Urinary bladder (tissue), 4 donors: ENCODE data around the gene PRDM15. TPM values are rescaled to one million over a fixed set of nuclear protein-coding genes. Genes with fewer than 3 reads are reported as not detected.

ENCODE experiments used
- DNase-seq: peaks from one replicate; pipeline ENCODE4 v3.0.0-alpha.2; 2015; ENCODE audit errors: extremely low spot score
- H3K27ac ChIP-seq: one replicate; pipeline ENCODE4 v1.5.1; 2013; ENCODE audit warnings: low read depth, mild to moderate bottlenecking, moderate library complexity
- H3K36me3 ChIP-seq: one replicate; pipeline ENCODE4 v1.6.1; 2013; ENCODE audit warnings: mild to moderate bottlenecking, moderate library complexity; ENCODE audit not compliant: insufficient read depth
- H3K4me1 ChIP-seq: one replicate; pipeline ENCODE4 v1.6.1; 2013; ENCODE audit warnings: mild to moderate bottlenecking, moderate library complexity; ENCODE audit not compliant: insufficient read depth
- H3K4me3 ChIP-seq: one replicate; pipeline ENCODE4 v1.5.1; 2013; ENCODE audit warnings: low read depth, low read length
- WGBS: extraction: QIAGEN DNeasy Blood & Tissue Kit; methylation state at CpG from one replicate; pipeline ENCODE4 v1.1.7; 2013; 5-methylcytosine and 5-hydroxymethylcytosine counted together
- polyA plus RNA-seq: library from polyadenylated mRNA; stranded (reverse); fragments of 200-250 nt; gene quantifications from one replicate; pipeline ENCODE4 v1.2.3, GENCODE V29; 2013
- total RNA-seq: library from RNA; depleted of rRNA; stranded (reverse); fragments of >200 nt; gene quantifications from one replicate; pipeline ENCODE4 v1.2.3, GENCODE V29; 2014
- donor health status: healthy with polysubstance abuse.
- donor health status: healthy.

Gene PRDM15
- total and polyA plus RNA-seq, 2 donors: 3.2 to 4.5 TPM

DNA sequence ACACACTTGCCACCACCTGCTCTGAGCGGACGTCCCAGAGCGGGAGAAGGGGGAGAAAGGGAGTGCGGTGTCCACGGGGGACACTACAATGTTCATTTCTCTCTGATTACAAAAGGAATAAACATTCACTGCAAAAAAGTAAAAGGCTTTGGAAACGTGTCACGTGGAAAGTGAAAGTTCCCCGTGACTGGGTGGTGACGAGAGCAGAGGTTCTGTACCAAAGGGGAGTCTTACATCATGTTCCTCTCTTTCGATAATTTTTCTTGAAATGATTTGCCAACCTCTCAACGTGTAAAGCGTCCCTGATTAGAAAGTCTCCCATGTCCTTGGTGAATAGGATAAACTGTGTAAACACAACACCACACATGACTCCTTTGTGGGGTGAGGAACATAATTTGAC, 22.0 kb upstream of the PRDM15 start:
- 83% methylated on average over 12 of the region's 12 CpGs for WGBS
- no peaks in the 10 kb centered on the region for H3K4me1 ChIP-seq
- no peaks in the 10 kb centered on the region for H3K36me3 ChIP-seq
- no peak overlapping the region for H3K27ac ChIP-seq
- H3K4me3 ChIP-seq: no peak overlapping the region
- no peak for DNase-seq

DNA sequence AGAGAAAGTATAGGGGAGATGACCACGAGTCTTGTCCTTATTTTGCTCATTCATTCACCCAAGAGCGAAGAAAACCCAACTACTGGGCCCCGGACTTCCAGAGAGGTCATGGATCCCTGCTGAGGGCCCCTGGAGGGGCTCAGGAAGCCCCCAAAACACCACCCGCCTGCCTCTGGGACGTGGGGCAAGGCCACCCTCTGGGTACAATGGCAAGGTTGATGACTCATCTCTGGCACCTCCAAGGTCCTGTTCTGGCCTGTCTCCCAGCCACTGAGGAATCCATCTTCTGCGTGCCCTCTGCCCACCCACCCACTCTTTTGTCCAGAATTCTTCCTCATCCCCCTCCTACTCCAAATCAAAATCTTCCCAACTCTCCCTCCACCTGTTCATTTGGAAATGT, 21.3 kb upstream of the PRDM15 start:
- DNase-seq: no peak
- H3K4me3 ChIP-seq: no peak overlapping the region
- H3K27ac ChIP-seq: no peak overlapping the region
- 89% methylated on average over 6 of the region's 6 CpGs for WGBS
- H3K4me1 ChIP-seq: no peaks in the 10 kb centered on the region
- no peaks in the 10 kb centered on the region for H3K36me3 ChIP-seq

DNA sequence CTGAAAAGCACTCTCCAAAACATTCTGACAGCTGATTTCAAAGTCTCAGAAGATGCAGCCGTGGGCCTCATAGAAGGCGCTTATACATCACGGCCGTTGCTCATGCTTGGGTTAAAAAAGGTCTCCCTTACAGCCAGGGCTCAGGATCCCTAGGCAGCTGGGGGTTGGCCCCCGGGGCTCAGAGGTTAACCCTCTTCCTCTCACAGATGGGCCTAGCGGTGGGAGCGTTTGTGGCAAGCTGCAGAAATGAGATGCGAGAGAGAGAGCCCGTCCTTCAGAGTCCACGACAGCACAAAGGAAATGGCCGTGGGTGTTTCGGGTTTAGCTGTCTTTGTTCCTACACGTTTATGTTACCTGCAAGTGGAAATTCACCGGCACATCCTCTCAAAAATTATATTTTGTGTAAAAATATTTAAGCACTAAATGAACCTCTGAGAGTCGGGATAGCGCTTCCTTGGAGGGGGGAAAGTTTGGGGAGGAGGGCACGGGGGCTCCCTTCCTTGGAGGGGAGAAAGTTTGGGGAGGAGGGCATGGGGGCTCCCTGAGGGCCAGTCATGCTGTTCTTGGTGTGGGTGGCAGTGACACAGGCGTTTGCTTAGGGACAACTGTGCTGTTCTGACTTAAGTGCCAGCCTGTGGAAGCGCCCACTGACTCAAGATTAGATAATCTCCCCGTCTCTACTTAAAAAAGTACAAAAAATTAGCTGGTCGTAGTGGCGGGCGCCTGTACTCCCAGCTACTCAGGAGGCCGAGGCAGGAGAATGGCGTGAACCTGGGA, 20.5 kb upstream of the PRDM15 start:
- WGBS: 86% methylated on average over 25 of the region's 25 CpGs
- no peak for DNase-seq
- Histone ChIP-seq H3K27ac (no peak overlapping the region), H3K36me3 (no peaks in the 10 kb centered on the region), H3K4me1 (no peaks in the 10 kb centered on the region), H3K4me3 (no peak overlapping the region)

DNA sequence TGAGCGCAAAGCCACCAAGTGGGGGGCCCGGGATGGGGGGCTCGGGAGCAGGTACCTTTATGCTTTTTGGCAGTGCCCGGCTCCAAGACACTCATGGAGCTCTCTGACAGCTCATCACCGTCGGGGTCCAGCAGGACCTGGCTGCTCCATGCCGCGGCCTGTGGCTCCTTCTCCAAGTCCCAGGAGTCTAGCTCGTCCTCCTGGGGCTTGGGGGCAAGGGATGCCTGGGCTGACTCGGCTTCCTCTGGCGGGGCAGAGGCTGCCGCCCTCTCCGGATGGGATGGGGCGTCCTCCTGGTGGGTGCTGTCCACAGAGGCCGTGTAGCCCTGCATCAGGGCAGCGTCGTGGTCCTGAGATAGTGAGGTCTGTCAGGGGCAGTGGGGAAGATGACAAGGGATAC, 19.9 kb upstream of the PRDM15 start:
- Histone ChIP-seq H3K4me3 (no peak overlapping the region), H3K36me3 (no peaks in the 10 kb centered on the region), H3K27ac (no peak overlapping the region), H3K4me1 (no peaks in the 10 kb centered on the region)
- DNase-seq: no peak
- 91% methylated on average over 17 of the region's 17 CpGs for WGBS

DNA sequence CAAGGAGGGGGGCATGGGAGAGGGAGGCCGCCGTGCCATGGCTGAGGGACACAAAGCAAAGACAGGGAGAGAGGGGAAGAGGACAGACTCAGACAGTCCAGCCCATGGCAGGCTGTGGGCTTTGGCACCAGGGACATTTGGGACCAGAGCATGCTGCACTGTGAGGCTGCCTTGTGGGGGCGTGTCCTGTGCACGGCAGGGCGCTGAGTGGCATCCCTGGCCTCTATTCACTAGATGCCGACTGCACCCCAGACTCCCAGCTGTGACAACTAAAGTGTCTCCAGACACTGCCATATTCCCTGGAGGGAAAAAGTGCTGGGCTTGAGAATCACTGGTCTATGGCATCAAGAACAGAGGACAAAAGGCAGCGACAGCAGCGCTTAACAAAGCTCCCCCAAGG, 18.6 kb upstream of the PRDM15 start:
- no peak for DNase-seq
- WGBS: 92% methylated on average over 8 of the region's 8 CpGs
- Histone ChIP-seq H3K27ac (no peak overlapping the region), H3K4me3 (no peak overlapping the region), H3K4me1 (no peaks in the 10 kb centered on the region), H3K36me3 (no peaks in the 10 kb centered on the region)

DNA sequence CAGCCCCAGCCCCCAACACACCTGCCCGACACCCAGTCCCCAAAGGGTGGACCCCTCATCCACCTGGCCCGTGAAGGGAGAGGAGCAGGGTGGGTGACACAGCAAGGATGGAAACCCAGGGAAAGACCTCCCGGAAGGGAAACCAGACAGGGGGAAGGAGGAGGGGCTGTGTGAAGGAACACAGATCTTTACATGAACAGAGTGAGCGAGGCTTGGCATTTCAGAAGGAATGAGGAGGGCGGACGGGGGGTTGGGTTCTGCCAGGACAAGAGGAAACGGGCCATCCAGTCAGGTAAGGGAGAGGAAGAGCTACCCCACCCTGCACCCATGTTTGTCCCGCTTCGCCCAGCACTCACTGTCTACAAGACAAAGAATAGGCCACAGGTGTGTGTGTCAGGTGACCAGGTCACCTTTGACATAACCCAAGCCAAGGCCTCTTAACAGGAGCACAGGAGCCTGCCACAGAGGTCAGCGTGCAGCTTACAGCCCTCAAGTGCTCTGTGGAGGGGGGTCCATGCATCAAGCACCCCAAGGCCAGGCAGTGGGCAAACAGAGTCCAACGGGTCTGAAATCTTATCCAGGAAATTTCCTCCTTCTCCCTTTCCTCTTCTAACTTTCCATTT, 18.0 kb upstream of the PRDM15 start:
- WGBS: 85% methylated on average over 11 of the region's 11 CpGs
- Histone ChIP-seq H3K36me3 (no peaks in the 10 kb centered on the region), H3K4me1 (no peaks in the 10 kb centered on the region), H3K27ac (no peak overlapping the region), H3K4me3 (no peak overlapping the region)
- no peak for DNase-seq

DNA sequence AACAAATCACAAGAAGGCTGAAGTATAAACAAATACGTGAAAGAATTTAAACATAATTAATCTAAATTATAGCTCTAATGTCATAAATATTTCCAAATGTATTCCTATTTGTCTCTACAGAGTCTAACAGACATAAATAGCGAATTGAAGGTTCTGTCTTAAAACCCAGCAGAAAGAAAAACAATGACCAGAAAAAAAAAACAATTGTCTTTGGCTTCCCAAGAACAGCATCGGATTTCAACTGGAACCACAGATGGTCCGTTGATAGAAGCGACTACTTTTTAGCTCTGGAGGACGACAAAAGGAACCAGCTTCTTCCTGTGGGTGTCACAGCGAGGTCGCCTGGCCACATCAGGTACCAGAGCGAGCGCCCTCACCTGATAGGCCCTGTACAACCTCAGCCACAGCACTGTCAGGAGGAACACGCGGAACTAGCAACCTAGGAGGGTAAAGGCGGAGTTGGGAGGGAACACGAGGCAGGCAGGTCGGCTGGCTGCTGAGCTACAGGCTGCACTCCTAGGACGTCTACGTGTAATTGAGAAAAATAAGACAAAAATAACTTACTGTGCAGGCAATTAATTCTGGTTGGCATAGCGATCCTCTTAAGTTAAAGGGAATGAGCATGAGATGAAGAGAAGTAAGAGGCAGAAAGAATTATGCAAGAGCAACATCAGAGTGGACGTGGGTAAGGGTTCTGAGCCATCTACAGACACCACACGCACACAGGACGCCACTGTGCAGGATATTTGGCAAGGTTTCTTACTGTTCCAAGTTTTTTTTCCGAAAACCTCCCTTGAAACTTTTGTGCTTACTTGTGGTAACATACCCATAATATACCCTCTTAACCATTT, 16.7 kb upstream of the PRDM15 start:
- no peak overlapping the region for H3K4me3 ChIP-seq
- H3K36me3 ChIP-seq: no peaks in the 10 kb centered on the region
- no peaks in the 10 kb centered on the region for H3K4me1 ChIP-seq
- no peak for DNase-seq
- 72% methylated on average over 22 of the region's 22 CpGs for WGBS
- no peak overlapping the region for H3K27ac ChIP-seq

DNA sequence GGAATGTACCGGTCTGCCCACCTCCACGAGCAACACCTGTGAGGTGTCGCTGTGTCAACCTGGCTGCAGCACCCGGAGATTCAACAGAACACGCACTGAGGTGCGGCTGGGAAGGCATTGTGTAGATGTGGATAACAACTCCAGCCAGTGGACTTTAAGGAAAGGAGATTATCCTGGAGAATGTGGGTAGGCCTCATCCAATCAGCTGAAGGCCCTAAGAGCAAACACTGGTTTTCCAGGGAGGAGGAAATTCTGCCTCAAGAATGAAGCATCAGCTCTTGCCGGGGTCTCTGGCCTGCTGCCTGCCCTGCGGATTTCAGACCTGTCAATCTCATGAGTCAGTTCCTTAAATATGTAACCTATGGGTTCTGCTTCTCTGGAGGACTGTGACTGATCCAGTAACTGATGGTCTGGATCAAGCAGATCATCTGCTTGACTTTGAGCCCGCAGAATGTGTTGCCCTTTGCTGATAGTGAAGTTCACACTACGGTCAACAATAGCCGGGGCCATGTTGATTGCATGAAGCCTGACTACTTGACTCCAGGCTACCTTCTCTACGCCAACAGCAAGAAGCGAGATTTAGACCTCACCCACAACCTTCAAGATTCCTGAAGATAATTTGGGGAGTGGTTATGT, 15.9 kb upstream of the PRDM15 start:
- H3K27ac ChIP-seq: no peak overlapping the region
- DNase-seq: no peak
- H3K4me3 ChIP-seq: no peak overlapping the region
- no peaks in the 10 kb centered on the region for H3K4me1 ChIP-seq
- 75% methylated on average over 13 of the region's 13 CpGs for WGBS
- H3K36me3 ChIP-seq: no peaks in the 10 kb centered on the region

DNA sequence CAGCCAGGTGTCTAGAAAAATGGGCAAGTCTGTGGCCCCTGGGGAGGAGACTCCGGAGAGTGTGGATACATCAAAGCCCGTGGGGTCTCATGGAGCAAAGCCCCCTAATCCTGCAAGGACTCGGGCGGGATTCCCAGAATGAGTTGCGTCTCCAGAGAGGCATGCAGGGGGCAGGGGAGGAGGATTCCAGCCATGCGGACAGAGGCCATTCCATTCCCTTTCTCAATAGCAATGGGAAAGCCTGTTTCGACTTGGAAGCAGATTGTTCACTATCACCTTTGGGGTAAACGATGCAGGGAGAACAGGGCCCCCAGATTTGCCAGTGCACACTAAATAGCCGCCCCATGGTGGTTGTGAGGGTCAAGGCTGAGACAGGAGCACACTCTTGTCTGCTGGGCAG, 15.4 kb upstream of the PRDM15 start:
- DNase-seq: no peak
- Histone ChIP-seq H3K36me3 (no peaks in the 10 kb centered on the region), H3K27ac (no peak overlapping the region), H3K4me3 (no peak overlapping the region), H3K4me1 (no peaks in the 10 kb centered on the region)
- WGBS: 87% methylated on average over 9 of the region's 9 CpGs

DNA sequence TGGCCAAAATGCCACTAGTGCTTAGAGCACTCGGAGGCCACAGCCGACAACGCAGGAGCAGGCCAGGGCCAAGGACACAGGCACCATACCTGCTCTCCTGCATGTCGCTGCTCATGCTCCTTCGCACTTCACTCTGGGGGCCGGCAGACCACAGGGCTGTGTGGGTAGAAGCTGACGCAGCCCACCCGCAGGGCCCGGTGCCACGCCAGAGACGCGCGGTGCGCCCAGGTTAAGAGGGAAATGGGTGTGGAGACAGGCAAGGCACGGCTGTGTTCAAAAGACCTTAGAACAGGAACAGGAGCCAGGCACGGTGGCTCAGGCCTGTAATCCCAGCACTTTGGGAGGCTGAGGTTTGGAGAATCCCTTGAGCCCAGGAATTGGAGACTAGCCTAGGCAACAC, 13.6 kb upstream of the PRDM15 start:
- WGBS: 97% methylated on average over 16 of the region's 16 CpGs
- DNase-seq: no peak
- Histone ChIP-seq H3K4me3 (no peak overlapping the region), H3K27ac (no peak overlapping the region), H3K4me1 (no peaks in the 10 kb centered on the region), H3K36me3 (no peaks in the 10 kb centered on the region)

DNA sequence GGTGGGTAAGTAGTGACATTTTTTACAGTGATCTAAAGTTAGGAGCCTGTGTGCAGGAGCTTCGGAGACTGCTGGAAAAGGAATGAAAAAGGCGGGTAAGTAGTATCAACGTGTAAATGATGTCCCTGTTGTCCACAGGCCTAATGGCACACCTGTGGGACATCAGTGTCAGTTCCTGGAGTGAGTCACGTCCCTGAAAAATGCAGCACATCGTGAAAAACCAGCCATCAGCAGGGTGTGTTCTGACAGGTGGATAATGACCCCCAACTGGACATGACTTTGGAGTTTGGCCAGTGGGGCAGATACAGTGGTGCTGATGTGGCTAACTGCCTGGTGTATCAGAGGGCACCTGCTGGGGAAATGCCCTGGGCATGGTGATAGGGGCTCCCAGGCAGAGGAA, 12.0 kb upstream of the PRDM15 start:
- DNase-seq: no peak
- Histone ChIP-seq H3K36me3 (no peaks in the 10 kb centered on the region), H3K27ac (no peak overlapping the region), H3K4me1 (no peaks in the 10 kb centered on the region), H3K4me3 (no peak overlapping the region)
- 82% methylated on average over 5 of the region's 5 CpGs for WGBS

DNA sequence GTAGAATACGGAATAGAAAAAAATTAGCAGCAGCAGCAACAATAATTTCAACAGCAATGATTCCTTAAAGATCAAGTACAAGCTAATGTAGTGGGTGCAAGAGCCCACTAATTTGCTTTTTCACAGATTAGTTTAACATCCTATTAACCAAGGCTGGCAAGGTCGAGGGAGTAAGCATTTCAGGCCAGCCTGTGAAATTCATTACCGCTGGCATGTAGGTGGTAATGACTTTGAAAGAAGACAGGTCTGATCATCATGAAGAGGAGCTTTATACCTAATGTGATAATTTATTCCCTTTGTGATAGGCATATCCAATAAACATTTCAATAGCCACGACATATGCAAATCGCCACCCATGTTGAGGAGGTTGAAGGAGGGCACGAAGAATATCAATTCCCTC, 11.2 kb upstream of the PRDM15 start:
- Histone ChIP-seq H3K36me3 (no peaks in the 10 kb centered on the region), H3K27ac (no peak overlapping the region)
- WGBS: 93% methylated on average over 6 of the region's 6 CpGs

DNA sequence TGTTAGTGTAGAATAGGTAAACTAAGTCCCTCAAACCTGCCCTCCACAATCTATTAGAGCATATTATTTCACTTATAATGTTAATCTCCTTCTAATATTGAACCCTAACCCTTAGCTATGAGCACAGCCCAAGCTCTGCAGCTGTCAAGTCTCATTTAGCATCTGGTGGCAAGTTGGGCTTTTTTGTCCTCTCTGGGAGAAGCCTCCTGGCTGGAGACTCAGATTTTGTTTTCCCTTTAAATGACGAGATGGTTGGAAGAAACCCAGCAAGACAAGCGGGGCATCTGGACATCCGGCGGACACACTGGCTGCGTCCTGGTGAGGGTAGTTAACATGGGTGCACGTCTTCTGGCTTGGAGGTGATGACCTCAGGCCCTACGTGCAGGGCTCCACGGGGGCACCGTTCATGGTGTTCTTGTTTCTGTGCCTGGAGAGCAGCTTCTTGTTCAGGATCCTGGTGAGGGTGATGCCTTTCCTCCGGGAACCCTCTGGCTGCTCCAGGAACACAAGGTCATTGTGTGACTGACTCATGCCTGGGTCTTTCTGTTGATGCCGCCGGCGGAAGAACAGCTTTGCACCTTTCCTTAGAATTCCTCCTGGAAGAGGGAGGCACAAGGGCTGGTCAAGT, 9.7 kb upstream of the PRDM15 start:
- Histone ChIP-seq H3K4me3 (no peak overlapping the region), H3K27ac (no peak overlapping the region), H3K36me3 (no peaks in the 10 kb centered on the region), H3K4me1 (no peaks in the 10 kb centered on the region)
- no peak for DNase-seq
- 89% methylated on average over 13 of the region's 13 CpGs for WGBS

More for the DNA sequence above, 11.2 kb upstream of the PRDM15 start:
- Histone ChIP-seq H3K4me1 (no peaks in the 10 kb centered on the region), H3K4me3 (no peak overlapping the region)
- no peak for DNase-seq
